ENCODE measurements around the gene SGIP1.
"Not testable (repeated sequence)": the region's sequence is repeated elsewhere in the genome, so short reads cannot be mapped to it uniquely, and the experiment has no call there.

SGIP1 gene

DNA sequence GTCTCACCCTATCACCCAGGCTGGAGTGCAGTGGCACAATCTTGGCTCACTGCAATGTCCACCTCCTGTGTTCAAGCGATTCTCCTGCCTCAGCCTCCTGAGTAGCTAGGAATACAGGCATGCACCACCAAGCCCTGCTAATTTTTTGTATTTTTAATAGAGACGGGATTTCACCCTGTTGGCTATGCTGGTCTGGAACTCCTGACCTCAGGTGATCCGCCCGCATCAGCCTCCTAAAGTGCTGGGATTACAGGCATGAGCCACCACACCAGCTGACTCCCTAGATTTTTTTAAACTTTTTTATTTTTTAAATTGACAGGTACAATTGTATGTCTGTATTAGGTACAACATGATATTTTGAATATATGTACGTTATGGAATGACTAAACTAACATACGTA lies 200.6 kb downstream of the SGIP1 start:
- not testable (repeated sequence) for DNase-seq

- DNase-seq, result no peak
Observed at GRCh38 chr1:66737836-66738235, 203.9 kb downstream of the SGIP1 start.

- DNase-seq, result no peak
Observed at GRCh38 chr1:66739401-66740157, 205.6 kb downstream of the SGIP1 start.

DNA sequence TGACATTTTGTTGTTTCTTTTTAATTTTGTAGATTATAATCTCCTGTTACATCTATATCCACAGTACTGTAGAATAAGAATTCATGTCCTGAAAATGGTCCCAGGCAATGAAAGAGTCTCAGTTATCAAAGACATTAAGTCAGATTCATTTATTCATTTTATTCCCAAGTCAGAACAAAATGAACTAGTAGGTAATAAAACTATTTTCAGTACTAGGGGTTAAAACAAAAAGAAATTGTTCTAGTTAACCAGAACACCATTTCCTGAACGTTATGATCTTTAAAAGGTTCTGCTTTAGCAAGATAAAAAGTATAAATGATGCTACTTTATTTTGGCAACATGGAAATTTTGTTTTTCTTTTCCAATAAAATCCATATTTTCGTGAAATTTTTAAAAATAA lies 211.5 kb downstream of the SGIP1 start:
- no peak for DNase-seq

DNA sequence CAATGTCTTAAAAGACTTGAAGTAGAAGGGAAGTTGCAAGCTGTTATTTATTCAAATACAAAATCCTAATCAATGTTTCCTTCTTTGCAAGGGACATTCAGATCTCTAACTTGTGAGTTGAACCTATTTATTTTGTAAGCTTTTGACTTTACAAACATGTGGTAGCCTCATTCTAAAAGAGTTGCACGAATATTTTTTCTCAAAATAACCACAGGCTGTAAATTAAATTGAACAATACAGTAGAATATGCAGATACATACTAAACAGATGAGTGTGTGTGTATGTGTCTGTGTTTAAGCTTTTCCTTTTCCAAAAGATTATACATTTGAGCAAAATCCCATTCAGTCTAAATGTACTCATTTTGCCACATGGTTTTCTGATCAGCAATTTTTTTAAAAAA lies 213.5 kb downstream of the SGIP1 start:
- DNase-seq, result no peak

DNA sequence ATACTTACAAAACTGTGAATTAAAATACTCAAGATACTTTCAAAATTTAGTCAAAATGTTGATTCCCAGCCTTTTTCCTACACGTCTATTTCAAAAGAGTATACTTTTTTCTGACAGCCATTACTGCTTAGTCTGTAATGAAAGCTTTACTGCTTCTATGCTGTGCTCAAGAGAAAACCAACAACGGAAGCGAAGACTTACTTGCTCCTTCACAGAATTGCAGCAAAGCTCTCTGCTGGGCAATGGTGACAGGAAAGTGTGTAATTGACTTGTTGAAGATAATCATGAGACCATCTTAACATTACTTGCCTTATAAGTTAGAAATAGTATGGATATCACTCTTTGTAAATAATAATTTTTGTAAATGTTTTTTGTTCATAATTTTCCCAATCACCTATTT lies 216.6 kb downstream of the SGIP1 start:
- DNase-seq, result no peak

GRCh38 chr1:66751160-66751559 lies 217.2 kb downstream of the SGIP1 start:
- no peak for DNase-seq

DNA sequence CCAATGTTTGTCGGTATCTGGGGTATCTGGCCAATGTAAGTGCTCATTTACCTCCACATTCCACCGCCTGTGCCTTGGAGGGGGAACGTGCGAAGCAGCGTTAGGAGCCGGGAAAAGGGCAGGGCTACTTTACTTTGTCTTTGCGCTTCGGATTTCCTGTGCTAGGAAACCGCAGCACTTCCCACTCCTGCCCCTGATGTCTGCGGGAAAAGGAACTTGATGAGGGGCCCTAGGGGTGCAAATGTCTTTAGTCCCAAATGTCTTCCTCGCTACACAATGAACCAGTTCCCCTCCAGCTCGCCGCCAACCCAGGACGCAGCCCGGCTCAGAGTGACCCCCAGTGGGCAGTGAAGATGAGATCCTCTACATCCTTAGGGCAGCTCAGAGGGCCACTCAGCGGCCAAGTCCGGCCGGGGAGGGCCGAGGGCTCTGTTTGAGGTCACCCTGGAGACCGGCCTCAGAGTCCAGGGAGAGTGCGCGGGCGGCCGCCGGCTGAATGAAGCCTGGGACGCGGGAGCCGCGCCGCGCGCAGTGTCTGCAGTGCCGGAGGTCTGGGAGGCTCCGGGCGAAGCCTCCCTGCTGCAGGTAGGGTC lies 218.1 kb downstream of the SGIP1 start, which contains the start of gene DYNLT5:
DYNLT5 (plus strand) TSS at position 460 of the 593 bp plus-strand sequence. CDS start 2,200 bp downstream, outside the sequence.
- DNase-seq, result no peak

- DNase-seq, result no peak
Observed at GRCh38 chr1:66752671-66753371, 218.9 kb downstream of the SGIP1 start.

- DNase-seq, result no peak
Observed at GRCh38 chr1:66757722-66758240, 223.8 kb downstream of the SGIP1 start.

- no peak for DNase-seq
Observed at GRCh38 chr1:66758241-66758755, 224.3 kb downstream of the SGIP1 start.

DNA sequence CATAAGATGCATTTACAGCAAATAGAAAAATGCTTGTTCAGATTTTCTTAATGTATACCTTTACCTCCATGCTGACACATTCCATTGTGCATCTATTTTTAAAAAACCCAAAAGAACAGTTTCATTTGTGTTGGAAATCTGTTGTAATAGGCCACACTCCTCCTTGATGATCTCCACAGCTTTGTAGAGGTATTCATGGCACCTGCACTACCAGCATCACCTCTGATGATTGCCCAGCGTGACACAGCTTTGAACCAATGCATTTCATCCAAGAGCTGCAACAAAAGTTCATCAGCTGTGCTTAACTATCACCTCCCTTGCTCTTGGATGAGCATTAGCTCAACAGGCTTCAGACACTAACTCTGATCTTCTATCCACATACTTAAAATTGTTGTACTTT lies 226.6 kb downstream of the SGIP1 start:
- no peak for DNase-seq

GRCh38 chr1:66761221-66761620 lies 227.3 kb downstream of the SGIP1 start:
- no peak for DNase-seq

- DNase-seq, result no peak
Observed at GRCh38 chr1:66764994-66765578, 231.1 kb downstream of the SGIP1 start.

GRCh38 chr1:66767626-66768025 lies 233.7 kb downstream of the SGIP1 start:
- no peak for DNase-seq

DNA sequence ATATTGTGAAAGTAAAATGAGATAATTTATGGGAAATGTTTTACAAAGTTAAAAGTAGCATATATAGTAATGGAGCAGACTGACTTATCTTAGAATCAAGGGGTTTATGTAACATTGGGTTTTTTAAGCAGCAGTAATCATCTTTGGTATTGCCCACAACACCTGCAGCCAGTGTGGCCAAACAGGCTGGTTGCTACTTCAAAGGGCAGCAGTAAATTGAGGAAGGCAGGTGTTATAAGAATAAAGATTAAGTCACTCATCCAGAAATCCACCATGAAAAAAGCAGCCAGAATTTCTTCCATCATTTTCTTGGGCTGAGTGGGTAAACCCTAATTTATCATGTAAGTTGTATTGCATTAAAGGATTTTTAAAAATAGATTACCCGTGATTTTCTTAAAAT lies 235.0 kb downstream of the SGIP1 start:
- no peak for DNase-seq

DNA sequence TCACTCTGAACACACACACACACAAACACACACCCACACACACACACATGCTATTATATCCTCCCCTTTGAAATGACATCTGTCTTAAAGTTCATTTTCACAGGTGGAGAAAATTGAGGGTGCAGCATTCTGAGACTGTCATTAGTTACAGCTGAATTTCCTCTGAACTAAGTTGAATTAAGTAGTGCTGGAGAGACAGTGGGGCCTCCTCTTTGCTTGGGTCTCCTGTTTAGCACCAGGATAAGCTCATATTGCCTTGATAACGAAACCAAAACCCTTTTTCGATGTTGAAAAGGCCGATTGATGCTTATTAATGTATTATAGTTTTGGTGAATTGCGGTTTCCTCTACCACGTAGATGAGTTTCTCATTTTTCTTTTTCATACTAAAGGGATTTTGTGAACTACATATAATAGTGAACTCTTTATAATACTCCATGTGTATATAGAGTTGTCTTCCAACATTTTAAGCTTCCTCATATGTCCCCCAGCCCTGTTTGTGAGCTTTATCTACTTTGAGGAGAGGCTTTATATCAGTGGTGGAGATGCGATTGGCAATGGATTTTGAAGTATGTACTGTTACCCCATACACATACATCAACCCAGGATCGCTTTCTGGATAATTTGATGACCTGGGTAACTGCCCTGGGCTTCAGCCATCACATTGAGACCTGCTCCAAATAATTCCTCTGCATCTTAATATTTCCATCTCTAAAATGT lies 235.7 kb downstream of the SGIP1 start:
- DNase-seq, result no peak

- no peak for DNase-seq
Observed at GRCh38 chr1:66770240-66770639, 236.3 kb downstream of the SGIP1 start.

DNA sequence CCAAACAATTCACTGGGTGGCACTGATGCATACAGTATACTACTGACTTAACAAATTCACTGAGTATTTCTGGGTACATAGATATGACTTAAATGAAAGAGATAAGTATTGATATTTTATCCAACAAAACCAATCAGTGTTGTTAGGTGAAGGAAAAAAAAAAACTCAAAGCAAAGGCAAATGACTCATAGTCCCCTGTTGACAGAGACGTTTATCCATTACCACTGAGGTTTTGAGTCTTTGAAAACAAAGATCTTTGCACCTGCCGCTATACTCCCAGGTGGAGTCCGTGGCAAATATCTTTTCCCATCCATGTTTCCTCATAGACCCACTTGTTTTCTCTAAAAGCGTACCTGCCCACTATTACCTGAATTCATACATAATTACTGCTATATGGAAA lies 236.7 kb downstream of the SGIP1 start:
- DNase-seq, result no peak

- DNase-seq, result no peak
Observed at GRCh38 chr1:66773227-66773626, 239.3 kb downstream of the SGIP1 start.

- no peak for DNase-seq
Observed at GRCh38 chr1:66774438-66774837, 240.5 kb downstream of the SGIP1 start.

DNA sequence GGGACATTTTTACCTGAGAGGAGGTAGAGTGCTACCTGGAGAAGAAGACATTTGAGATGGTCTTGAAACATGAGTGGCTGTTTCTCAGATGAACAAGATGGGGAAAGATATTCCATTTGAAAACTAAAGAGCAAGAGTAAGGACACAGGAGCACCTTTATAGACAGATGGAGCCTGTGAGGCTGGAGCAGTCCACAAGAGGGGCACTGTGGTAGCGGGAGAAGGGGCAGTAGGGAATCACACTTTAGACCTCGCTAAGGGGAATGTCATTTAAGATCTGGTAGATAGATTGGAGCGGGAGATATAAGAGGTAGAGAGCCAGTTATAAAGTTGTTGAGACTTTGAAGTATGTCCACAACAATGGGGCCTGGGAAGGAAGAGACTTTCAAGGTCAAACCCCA lies 241.7 kb downstream of the SGIP1 start:
- DNase-seq, result no peak

DNA sequence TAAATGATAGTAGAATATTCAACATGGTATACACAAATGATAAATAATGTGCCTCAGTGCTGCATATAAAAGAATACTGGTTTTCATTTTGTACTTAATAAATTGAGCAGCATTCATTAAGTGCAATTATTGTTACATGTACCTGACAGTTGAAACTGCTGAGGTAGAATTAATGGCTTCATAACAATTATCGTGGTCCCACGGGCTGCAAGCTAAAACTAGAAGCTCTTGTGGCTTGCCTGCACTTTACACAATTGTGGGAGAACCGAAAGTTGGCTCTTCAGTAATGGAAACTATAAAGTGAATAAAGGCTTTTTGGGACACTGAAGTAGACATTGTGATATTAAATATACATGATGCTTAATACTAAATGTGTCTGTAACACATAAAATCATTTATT lies 243.9 kb downstream of the SGIP1 start:
- DNase-seq, result no peak

All from activated CD8-positive, alpha-beta memory T cell treated with anti-CD3 and anti-CD28 coated beads, Interleukin-2, amount 50 U/mL, for 48 hours (primary cell).